HG03039 (cell line): ENCODE measurements around the gene ARTN.

Source experiments
- ATAC-seq: cut with Tn5 transposase; IDR thresholded peaks from one replicate; pipeline ENCODE4 v1.9.1; 2021; ENCODE audit warnings: mild to moderate bottlenecking, moderate library complexity; ENCODE audit not compliant: unreplicated experiment

ARTN gene

DNA sequence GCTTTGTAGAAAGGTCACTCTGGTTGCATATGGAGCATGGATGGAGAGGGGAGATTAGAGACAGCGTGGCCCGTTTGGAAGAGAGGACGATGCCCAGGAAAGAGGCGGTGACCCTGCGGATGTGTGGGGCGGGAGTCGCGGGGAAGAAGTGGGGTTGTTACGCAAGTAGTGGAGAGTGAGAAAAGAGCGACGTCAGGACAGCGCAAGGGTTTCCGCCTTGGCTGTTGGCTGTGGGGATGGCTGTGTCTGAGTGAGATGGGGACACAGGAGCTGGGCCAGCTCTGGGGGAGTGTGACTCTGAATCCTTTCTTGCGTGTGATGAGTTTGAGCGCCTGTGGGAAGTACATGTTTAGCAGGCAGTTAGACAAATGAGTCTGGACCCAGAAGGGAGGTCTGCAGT is 49.2 kb downstream of the ARTN start:
- ATAC-seq = no peak

DNA sequence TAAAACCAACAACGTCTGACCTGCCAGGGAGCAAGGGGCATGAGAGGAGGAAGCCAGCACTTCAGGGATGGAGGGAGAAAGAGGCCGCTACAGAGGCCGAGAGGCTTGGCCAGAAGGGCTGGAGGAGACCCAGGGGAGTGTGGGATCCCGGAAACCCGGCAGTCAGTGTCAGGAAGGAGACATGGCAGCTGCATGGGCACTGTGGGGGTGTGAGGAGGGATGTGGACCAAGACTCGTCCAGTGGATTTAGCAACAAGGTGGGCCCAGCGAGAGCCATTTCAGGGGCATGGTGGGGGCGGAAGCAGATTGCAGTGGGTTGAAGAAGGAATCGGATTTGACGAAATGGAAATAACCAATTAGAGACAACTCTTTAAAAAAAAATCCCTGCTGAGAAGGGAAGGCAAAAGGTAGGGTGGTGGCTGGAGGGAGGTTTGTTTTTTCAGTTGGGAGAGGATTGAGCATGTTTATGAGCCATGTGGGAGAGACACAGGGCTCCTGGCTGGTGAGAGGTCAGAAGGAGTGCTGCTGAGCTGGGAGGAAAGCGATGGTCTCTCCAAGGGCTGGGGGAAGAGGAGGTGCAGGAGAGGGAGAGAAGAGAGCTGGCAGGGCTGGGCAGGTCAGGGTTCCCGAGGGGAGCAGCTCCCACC is 49.8 kb downstream of the ARTN start:
- no peak for ATAC-seq

DNA sequence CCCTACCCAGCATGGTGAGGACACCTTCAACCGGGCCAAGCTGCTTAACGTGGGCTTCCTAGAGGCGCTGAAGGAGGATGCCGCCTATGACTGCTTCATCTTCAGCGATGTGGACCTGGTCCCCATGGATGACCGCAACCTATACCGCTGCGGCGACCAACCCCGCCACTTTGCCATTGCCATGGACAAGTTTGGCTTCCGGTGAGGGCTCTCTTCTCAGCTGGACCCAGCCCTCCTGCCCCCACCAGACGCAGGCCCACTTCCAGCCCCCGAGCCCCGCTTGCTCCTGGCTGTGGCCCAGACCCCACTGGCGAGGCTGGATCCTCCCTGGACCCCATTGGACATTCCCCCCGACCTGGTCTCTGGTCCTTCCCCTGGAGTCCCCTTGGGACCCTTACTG is 51.3 kb downstream of the ARTN start:
- ATAC-seq = no peak

DNA sequence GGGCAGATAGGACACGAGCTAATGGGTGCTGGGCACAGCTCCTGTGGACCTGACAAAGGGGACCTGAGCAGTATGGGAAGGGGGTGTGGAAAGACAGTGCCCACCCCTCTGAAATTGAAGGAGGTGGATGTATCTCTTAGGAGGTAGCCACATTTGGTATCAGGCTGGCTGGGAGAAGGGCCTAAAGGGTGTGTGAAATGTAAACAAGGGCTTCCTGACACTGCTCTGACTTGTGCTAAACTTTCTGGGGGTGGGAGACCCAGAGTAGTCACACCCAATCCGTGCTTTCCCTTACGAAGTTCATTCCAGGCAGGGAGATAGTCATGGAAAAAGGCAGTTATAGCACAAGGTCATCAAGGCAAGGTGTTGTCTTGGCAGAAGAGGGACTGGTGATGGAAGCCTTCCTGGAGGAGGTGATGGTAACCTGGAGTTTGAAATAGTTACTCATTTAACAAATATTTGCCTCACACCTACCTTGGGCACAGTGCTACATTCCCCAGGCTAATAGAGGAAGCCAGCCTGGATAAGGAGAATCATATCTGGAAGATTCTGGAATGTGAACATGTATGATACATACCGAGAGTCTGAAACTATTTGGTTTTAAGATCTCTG is 52.5 kb downstream of the ARTN start:
- no peak for ATAC-seq

DNA sequence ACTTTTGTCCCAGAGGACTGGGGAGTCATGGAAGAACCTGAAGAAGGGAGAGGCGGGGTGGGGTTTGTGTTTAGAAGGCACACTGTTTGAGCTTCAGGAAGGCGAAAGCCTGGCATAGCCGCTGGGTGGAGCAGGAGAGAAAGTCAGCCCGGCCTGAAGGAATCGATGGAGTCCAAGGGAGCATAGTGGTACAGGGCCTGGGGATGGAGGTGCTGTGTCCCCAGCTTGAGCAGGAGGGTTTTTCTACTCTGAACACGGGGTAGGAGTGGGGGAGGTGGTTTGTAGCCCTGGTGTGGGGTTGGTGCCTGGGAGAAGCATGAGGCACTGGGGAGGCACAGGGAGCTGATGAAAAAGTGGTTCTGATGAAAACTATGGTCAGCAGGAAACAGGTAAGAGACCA is 53.1 kb downstream of the ARTN start:
- no peak for ATAC-seq
